HEK293 (cell line): ENCODE measurements around the gene WDR70.

ENCODE experiments used
- CTCF ChIA-PET: fragments of 350-600 bp; formaldehyde crosslinking; extraction: SDS; loops from one replicate; lab custom pipeline; 2021; ENCODE audit warnings: antibody characterized with exemption; lab: Yijun Ruan, JAX
- POLR2A ChIA-PET: fragments of 300-600 bp; formaldehyde crosslinking; extraction: SDS; loops from one replicate; lab custom pipeline; 2020; ENCODE audit warnings: antibody characterized with exemption, inconsistent platforms; lab: Yijun Ruan, JAX
- H3K27ac ChIP-seq: fragments of 200-500 bp; sonication (Bioruptor generic); 2 replicates; pipeline ENCODE4 v1.5.1; 2014; ENCODE audit warnings: low read depth, low read length, control low read depth, inconsistent platforms; ENCODE audit errors: extremely low read depth
- H3K36me3 ChIP-seq, 2 experiments: fragments of 200-500 bp in 1 of 2; sonication (Bioruptor generic) in 1 of 2; 1 replicate in 1 of 2; 2 replicates in 1 of 2; pipeline ENCODE4 v1.5.1; 2014 to 2017; ENCODE audit warnings: inconsistent platforms in 2 of 2, low read length in 2 of 2; ENCODE audit not compliant: control insufficient read depth in 2 of 2, insufficient read depth in 1 of 2
- H3K4me1 ChIP-seq: fragments of 200-500 bp; sonication (Bioruptor generic); 2 replicates; pipeline ENCODE4 v1.5.1; 2014; ENCODE audit warnings: mild to moderate bottlenecking, low read length, inconsistent platforms; ENCODE audit not compliant: control insufficient read depth, insufficient read depth
- H3K4me3 ChIP-seq: 2 replicates; pipeline ENCODE4 v1.5.1; 2011; ENCODE audit warnings: low read depth, mild to moderate bottlenecking, control low read depth, low read length, moderate library complexity
- H3K9me3 ChIP-seq: fragments of 200-500 bp; sonication (Bioruptor generic); 2 replicates; pipeline ENCODE4 v1.5.1; 2014; ENCODE audit warnings: low read depth, low read length, inconsistent platforms; ENCODE audit not compliant: control insufficient read depth, insufficient read depth
- CTCF ChIP-seq: fragments of 450-650 bp; formaldehyde crosslinking; IDR thresholded peaks from 2 replicates; pipeline ENCODE4 v1.5.1; 2016; ENCODE audit warnings: missing biosample characterization, missing genetic modification characterization
- MEIS1 ChIP-seq: sonication (generic); formaldehyde crosslinking; IDR thresholded peaks from 2 replicates; pipeline ENCODE4 v1.8.1; 2022; ENCODE audit warnings: missing genetic modification reagents, mild to moderate bottlenecking, borderline replicate concordance
- MZF1 ChIP-seq: fragments of 450-650 bp; formaldehyde crosslinking; IDR thresholded peaks from 2 replicates; pipeline ENCODE4 v1.5.1; 2017; ENCODE audit warnings: missing biosample characterization, missing genetic modification characterization, borderline replicate concordance
- REST ChIP-seq: fragments of 450-650 bp; formaldehyde crosslinking; IDR thresholded peaks from 2 replicates; pipeline ENCODE4 v1.5.1; 2016; ENCODE audit warnings: missing biosample characterization, missing genetic modification characterization
- WT1 ChIP-seq: fragments of 450-650 bp; formaldehyde crosslinking; IDR thresholded peaks from 2 replicates; pipeline ENCODE4 v1.5.1; 2016; ENCODE audit warnings: missing biosample characterization, missing genetic modification characterization
- ZBTB26 ChIP-seq: fragments of 450-650 bp; formaldehyde crosslinking; optimal IDR thresholded peaks from 2 replicates; pipeline ENCODE3; 2016; ENCODE audit warnings: missing biosample characterization, mild to moderate bottlenecking, missing genetic modification characterization
- ZBTB6 ChIP-seq: fragments of 450-650 bp; formaldehyde crosslinking; IDR thresholded peaks from 2 replicates; pipeline ENCODE4 v1.5.1; 2017; ENCODE audit warnings: missing biosample characterization, missing genetic modification characterization
- ZFHX2 ChIP-seq: fragments of 450-650 bp; formaldehyde crosslinking; conservative IDR thresholded peaks from 2 replicates; pipeline ENCODE4 v1.5.1; 2016; ENCODE audit warnings: missing biosample characterization, missing genetic modification characterization
- ZNF157 ChIP-seq: fragments of 450-650 bp; formaldehyde crosslinking; IDR thresholded peaks from 2 replicates; pipeline ENCODE4 v1.5.1; 2016; ENCODE audit warnings: missing biosample characterization, missing genetic modification characterization
- ZNF433 ChIP-seq: fragments of 450-650 bp; formaldehyde crosslinking; IDR thresholded peaks from 2 replicates; pipeline ENCODE4 v1.5.1; 2016; ENCODE audit warnings: missing biosample characterization, missing genetic modification characterization, low read depth
- ZNF561 ChIP-seq: fragments of 450-650 bp; IDR thresholded peaks from 2 replicates; pipeline ENCODE4 v1.5.1; 2018; ENCODE audit warnings: missing biosample characterization, missing genetic modification characterization, borderline replicate concordance
- ZNF670 ChIP-seq: fragments of 450-650 bp; formaldehyde crosslinking; IDR thresholded peaks from 2 replicates; pipeline ENCODE4 v1.5.1; 2016; ENCODE audit warnings: missing biosample characterization, missing genetic modification characterization, low read depth
- ZSCAN4 ChIP-seq: fragments of 450-650 bp; formaldehyde crosslinking; IDR thresholded peaks from 2 replicates; pipeline ENCODE4 v1.5.1; 2017; ENCODE audit warnings: missing biosample characterization, missing genetic modification characterization
- TF ChIP-seq, protein P1 (sequence below): fragments of 450-650 bp; formaldehyde crosslinking; IDR thresholded peaks from 2 replicates; pipeline ENCODE4 v1.5.1; 2017; ENCODE audit warnings: missing biosample characterization, missing genetic modification characterization
- TF ChIP-seq, protein P2 (sequence below): fragments of 450-650 bp; formaldehyde crosslinking; IDR thresholded peaks from 2 replicates; pipeline ENCODE4 v1.5.1; 2016; ENCODE audit warnings: missing biosample characterization, missing genetic modification characterization

Gene WDR70

DNA sequence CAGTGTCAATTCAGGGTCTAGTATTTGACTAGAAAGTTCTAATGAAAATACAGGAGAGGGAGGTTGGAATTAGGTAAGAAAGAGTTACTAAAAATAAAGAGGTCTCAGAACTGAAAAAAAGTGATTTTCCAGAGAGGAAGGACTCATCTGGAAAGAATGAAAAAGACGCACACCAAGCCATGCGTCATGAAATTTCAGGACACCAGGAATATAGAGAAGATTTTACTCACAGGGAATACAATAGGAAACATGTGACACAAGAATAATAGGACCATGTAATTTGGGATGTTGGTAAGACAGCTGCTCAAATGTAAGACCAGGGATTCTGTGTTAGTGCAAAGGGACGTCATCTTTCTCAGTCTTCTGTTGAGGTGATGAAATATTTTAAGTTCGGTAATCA, 236.1 kb downstream of the WDR70 start:
- CTCF ChIA-PET: no interaction called here
- Histone ChIP-seq H3K4me3 (no peak overlapping the region), H3K36me3 (no peaks in the 10 kb centered on the region), H3K4me1 (no peaks in the 10 kb centered on the region), H3K27ac (no peak overlapping the region), H3K9me3 (no peaks in the 10 kb centered on the region)
- POLR2A ChIA-PET: no interaction called here
- TF ChIP-seq CTCF: no peak
- TF ChIP-seq MZF1 (tag by site-specific recombination): no peak
- no peak for TF ChIP-seq ZSCAN4 (tag by site-specific recombination)

DNA sequence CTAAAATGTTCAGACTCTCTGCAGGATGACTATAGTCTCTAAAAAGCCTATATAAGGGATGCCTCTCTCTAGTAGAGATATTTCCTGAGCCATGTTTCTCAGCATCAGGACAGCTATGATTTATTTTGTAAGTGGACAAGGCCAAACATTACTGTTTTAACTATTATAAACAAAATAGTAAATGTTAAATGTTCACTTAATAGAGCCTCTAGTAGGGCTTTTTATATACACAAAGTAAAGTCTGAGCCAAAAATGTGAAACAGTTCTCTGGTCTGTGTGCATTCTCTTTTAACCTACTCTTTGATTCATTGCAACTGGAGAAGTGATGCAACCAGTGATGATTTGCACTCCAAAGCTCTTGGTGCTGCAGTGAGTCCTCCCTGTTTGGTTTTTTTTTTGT, 240.2 kb downstream of the WDR70 start:
- Histone ChIP-seq H3K27ac (no peak overlapping the region), H3K36me3 (no peaks in the 10 kb centered on the region), H3K9me3 (no peaks in the 10 kb centered on the region), H3K4me1 (no peaks in the 10 kb centered on the region), H3K4me3 (no peak overlapping the region)
- CTCF ChIA-PET: interaction anchor here (1.0 to 1.9 kb wide), 3 partner anchors 14 to 573 kb away, joined by 3 to 5 read pairs (median 5); no protein-coding TSS in a partner anchor
- TF ChIP-seq WT1: no peak
- no peak for TF ChIP-seq ZNF157 (tag by site-specific recombination)
- TF ChIP-seq ZNF433 (tag by site-specific recombination): no peak
- no peak for TF ChIP-seq MEIS1
- no peak for TF ChIP-seq ZBTB6 (tag by site-specific recombination)
- TF ChIP-seq REST: no peak
- TF ChIP-seq ZBTB26 (tag by site-specific recombination): no peak
- TF ChIP-seq ZNF561 (tag by site-specific recombination): no peak
- TF ChIP-seq, protein P1, sequence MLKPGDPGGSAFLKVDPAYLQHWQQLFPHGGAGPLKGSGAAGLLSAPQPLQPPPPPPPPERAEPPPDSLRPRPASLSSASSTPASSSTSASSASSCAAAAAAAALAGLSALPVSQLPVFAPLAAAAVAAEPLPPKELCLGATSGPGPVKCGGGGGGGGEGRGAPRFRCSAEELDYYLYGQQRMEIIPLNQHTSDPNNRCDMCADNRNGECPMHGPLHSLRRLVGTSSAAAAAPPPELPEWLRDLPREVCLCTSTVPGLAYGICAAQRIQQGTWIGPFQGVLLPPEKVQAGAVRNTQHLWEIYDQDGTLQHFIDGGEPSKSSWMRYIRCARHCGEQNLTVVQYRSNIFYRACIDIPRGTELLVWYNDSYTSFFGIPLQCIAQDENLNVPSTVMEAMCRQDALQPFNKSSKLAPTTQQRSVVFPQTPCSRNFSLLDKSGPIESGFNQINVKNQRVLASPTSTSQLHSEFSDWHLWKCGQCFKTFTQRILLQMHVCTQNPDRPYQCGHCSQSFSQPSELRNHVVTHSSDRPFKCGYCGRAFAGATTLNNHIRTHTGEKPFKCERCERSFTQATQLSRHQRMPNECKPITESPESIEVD (tag by site-specific recombination): no peak
- no peak for TF ChIP-seq ZFHX2
- TF ChIP-seq, protein P2, sequence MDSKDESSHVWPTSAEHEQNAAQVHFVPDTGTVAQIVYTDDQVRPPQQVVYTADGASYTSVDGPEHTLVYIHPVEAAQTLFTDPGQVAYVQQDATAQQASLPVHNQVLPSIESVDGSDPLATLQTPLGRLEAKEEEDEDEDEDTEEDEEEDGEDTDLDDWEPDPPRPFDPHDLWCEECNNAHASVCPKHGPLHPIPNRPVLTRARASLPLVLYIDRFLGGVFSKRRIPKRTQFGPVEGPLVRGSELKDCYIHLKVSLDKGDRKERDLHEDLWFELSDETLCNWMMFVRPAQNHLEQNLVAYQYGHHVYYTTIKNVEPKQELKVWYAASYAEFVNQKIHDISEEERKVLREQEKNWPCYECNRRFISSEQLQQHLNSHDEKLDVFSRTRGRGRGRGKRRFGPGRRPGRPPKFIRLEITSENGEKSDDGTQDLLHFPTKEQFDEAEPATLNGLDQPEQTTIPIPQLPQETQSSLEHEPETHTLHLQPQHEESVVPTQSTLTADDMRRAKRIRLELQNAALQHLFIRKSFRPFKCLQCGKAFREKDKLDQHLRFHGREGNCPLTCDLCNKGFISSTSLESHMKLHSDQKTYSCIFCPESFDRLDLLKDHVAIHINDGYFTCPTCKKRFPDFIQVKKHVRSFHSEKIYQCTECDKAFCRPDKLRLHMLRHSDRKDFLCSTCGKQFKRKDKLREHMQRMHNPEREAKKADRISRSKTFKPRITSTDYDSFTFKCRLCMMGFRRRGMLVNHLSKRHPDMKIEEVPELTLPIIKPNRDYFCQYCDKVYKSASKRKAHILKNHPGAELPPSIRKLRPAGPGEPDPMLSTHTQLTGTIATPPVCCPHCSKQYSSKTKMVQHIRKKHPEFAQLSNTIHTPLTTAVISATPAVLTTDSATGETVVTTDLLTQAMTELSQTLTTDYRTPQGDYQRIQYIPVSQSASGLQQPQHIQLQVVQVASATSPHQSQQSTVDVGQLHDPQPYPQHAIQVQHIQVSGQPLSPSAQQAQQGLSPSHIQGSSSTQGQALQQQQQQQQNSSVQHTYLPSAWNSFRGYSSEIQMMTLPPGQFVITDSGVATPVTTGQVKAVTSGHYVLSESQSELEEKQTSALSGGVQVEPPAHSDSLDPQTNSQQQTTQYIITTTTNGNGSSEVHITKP (tag by site-specific recombination): no peak
- no peak for TF ChIP-seq ZNF670
- POLR2A ChIA-PET: no interaction called here
